Left ventricle myocardium inferior (tissue), 1 donor: ENCODE data around the gene ADAMTS14. TPM values are rescaled to one million over a fixed set of nuclear protein-coding genes. Genes with fewer than 3 reads are reported as not detected.

Source experiments
- DNase-seq: peaks from one replicate; pipeline ENCODE4 v3.0.0-alpha.2; 2020
- H3K27ac ChIP-seq: fragments of 200-600 bp; replicated peaks from 2 replicates; pipeline ENCODE4 v1.8.0; 2021
- H3K27me3 ChIP-seq: fragments of 200-600 bp; 2 replicates; pipeline ENCODE4 v1.8.0; 2021; ENCODE audit warnings: low read depth
- H3K36me3 ChIP-seq: fragments of 200-600 bp; 2 replicates; pipeline ENCODE4 v1.8.0; 2021
- H3K4me1 ChIP-seq: fragments of 200-600 bp; 2 replicates; pipeline ENCODE4 v1.8.0; 2021
- H3K4me3 ChIP-seq: fragments of 200-600 bp; 2 replicates; pipeline ENCODE4 v1.8.0; 2021; ENCODE audit warnings: mild to moderate bottlenecking, moderate library complexity
- H3K9me3 ChIP-seq: fragments of 200-600 bp; replicated peaks from 2 replicates; pipeline ENCODE4 v1.8.0; 2021
- intact Hi-C: fragments of 100-400 bp; cut with micrococcal nuclease; formaldehyde crosslinking; loops from one replicate; pipeline ENCODE4 v1.11.0; 2022
- total RNA-seq: library from RNA; stranded (reverse); fragmentation: NEBNext Ultra II Directional; extraction: Animal tissue kit (Norgen Biotek cat#: 25700); gene quantifications from one replicate; pipeline ENCODE4 v1.2.1, GENCODE V29; 2021
- TF ChIP-seq, protein P1 (sequence below): fragments of 200-600 bp; IDR thresholded peaks from 2 replicates; pipeline ENCODE4 v1.8.0; 2021; ENCODE audit warnings: antibody characterized with exemption, mild to moderate bottlenecking, borderline replicate concordance
- donor health status: DM: no; HTN: yes; CAD: no; lungs with severe emphysema.

Gene ADAMTS14
- total RNA-seq, 1 donor from 2014 or later = 0.47 TPM

DNA sequence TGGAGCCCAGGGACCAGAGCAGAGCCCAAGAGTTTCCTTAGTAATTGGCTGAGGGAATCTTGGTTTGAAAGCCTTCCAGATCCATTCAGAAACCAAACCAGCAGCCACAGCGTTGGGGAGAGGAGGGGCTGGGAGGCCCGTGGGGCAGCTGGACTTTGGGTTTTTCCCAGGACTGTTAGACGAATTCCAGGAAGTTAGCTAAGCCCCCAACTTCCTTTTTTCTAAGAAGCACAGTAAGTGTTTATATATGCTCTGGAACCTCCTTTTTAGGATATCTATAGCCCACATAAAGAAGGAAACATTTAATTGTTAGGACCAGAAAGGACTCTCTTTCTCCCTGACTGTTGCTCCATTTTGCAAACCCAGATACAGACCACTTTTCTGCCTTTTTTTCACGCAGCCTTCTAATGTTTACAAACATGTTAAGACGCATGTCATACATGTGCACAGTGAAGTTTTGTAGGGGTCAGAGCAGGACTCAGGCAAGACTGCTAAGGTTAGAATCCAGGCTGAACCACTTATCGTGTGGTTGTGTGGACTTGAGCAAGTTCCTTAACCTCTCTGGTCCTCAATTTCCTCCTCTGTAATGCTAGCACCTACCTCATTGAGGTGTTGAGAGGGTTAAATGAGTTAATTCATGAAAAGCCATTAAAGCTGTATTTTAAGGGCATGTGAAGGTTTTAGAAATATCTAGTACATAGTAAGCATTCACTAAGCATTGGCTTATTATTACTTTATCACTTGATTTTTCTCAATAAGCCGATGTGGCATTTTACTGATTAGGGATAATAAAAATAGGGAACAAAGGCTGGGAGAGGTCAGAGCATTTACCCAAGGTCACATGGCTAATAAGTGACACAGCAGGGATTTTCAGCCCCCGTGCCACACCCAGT, 70.5 kb downstream of the ADAMTS14 start:
- TF ChIP-seq, protein P1, sequence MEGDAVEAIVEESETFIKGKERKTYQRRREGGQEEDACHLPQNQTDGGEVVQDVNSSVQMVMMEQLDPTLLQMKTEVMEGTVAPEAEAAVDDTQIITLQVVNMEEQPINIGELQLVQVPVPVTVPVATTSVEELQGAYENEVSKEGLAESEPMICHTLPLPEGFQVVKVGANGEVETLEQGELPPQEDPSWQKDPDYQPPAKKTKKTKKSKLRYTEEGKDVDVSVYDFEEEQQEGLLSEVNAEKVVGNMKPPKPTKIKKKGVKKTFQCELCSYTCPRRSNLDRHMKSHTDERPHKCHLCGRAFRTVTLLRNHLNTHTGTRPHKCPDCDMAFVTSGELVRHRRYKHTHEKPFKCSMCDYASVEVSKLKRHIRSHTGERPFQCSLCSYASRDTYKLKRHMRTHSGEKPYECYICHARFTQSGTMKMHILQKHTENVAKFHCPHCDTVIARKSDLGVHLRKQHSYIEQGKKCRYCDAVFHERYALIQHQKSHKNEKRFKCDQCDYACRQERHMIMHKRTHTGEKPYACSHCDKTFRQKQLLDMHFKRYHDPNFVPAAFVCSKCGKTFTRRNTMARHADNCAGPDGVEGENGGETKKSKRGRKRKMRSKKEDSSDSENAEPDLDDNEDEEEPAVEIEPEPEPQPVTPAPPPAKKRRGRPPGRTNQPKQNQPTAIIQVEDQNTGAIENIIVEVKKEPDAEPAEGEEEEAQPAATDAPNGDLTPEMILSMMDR = no peak
- Histone ChIP-seq H3K9me3 (no peaks in the 10 kb centered on the region), H3K4me1 (peaks cover 32% of the 10 kb centered on the region), H3K36me3 (no peaks in the 10 kb centered on the region), H3K27ac (peak overlapping the region; percentile 55), H3K4me3 (no peak overlapping the region), H3K27me3 (no peaks in the 10 kb centered on the region)
- intact Hi-C loops = no loop called here
- peak; percentile 54 for DNase-seq

DNA sequence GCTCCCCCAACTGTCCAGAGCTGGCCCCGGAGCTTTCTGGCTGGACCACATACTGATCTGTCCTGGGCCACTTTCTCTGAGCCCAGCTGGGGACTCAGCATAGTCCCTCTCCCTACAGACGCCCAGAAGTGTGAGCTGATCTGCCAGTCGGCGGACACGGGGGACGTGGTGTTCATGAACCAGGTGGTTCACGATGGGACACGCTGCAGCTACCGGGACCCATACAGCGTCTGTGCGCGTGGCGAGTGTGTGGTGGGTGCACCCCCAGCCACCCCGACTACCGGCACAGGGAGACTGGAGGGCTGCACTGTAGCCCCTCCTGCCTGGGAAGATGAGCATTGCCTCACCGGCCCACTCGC, 71.1 kb downstream of the ADAMTS14 start:
- Histone ChIP-seq H3K27ac (peak overlapping the region; percentile 55), H3K9me3 (no peaks in the 10 kb centered on the region), H3K4me1 (peaks cover 32% of the 10 kb centered on the region), H3K4me3 (no peak overlapping the region), H3K27me3 (no peaks in the 10 kb centered on the region), H3K36me3 (no peaks in the 10 kb centered on the region)
- intact Hi-C loops = no loop called here
- DNase-seq = no peak
- TF ChIP-seq, protein P1 = no peak

DNA sequence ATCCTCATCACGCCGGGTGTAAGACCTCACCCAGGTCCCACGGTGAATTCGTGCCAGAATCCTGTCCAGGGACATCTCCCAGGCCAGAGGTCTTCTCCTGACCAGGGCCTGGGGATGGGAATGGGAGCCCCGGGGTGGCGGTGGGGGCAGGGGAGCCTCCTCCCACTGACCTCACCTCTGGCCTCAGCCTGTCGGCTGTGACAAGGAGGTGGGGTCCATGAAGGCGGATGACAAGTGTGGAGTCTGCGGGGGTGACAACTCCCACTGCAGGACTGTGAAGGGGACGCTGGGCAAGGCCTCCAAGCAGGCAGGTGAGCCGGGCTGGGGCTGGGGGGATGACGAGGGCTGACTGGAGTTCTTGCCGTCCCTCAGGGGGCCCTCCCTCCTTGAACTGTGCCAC, 71.6 kb downstream of the ADAMTS14 start:
- DNase-seq = no peak
- intact Hi-C loops = no loop called here
- H3K9me3 ChIP-seq = no peaks in the 10 kb centered on the region
- no peak overlapping the region for H3K4me3 ChIP-seq
- TF ChIP-seq, protein P1 = no peak
- no peak overlapping the region for H3K27ac ChIP-seq
- H3K27me3 ChIP-seq = no peaks in the 10 kb centered on the region
- peaks cover 32% of the 10 kb centered on the region for H3K4me1 ChIP-seq
- H3K36me3 ChIP-seq = no peaks in the 10 kb centered on the region

DNA sequence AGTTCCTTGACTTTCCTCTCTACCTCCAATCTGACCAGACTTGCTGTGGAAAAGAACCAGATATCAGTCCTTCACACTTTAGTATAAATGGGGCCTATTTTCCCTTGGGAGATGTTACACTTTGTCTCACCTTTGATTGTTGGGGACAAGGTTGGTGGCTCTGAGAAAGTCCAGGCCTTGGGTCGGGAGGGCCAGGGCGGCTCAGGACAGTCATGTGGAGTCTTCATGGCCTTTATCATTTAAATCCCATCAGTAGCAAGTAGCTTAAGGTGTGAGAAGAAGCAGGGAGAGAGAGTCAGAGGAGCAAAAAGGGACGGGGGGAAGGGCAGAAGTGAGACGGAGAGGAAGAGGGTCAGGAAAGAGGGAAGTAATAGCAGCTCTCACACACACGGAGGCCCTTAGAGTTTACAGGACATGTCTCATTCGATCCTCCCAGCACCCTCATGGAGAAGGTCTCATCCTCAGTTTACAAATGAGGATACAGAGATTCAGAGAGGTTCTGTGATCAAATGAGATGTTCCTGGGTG, 72.4 kb downstream of the ADAMTS14 start:
- intact Hi-C loops = no loop called here
- TF ChIP-seq, protein P1 = no peak
- Histone ChIP-seq H3K4me1 (peaks cover 32% of the 10 kb centered on the region), H3K9me3 (no peaks in the 10 kb centered on the region), H3K36me3 (no peaks in the 10 kb centered on the region), H3K27ac (no peak overlapping the region), H3K27me3 (no peaks in the 10 kb centered on the region), H3K4me3 (no peak overlapping the region)
- no peak for DNase-seq

DNA sequence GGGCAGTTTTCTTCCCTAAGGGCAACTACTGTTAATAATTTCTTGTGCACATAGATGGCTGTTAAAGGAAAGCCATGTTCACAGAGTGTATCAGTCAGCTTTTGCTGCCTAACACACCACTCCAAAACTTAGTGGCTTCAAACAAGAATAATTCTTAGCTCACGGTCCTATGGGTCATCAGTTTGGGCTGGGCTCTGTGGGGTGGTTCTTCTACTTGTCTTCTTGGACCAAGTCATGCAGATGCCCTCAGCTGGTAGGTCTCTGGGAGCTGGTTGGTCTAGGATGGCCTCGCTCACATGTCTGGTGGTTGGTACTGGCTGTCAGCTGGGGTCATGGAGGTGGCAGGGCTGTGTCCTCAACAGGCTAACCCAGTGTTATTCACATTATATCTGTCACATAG, 73.2 kb downstream of the ADAMTS14 start:
- H3K36me3 ChIP-seq = no peaks in the 10 kb centered on the region
- no peak for DNase-seq
- intact Hi-C loops = no loop called here
- peaks cover 32% of the 10 kb centered on the region for H3K4me1 ChIP-seq
- TF ChIP-seq, protein P1 = no peak
- no peak overlapping the region for H3K27ac ChIP-seq
- no peaks in the 10 kb centered on the region for H3K9me3 ChIP-seq
- H3K27me3 ChIP-seq = no peaks in the 10 kb centered on the region
- H3K4me3 ChIP-seq = no peak overlapping the region
